Fibroblast of peridontal ligament (primary cell): Measurements from ENCODE around the gene LCN6.
"Not testable (repeated sequence)": the region's sequence is repeated elsewhere in the genome, so short reads cannot be mapped to it uniquely, and the experiment has no call there.

Experiments used
- DNase-seq: peaks from one replicate; pipeline ENCODE4 v3.0.0-alpha.2; 2010; ENCODE audit errors: extremely low read depth

Gene LCN6

DNA sequence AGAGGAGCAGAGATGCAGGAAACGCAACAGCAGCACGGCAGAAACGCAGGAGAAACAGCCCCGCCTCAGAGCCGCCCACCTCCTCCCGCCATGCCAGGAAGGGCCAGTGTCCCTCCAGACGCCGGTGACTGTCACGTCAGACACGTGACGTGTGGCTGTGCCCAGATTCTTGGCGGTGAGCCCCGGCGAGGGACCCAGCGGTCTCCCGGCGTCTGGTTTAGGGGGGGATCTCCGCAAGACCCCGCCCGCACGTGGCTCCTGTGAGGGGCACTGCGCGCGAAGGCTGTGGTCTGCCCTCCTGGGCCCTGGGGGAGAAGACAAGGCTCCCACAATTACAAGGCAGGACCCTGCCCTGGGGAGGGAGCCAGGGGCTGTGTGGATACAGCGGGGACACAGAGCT lies 12.1 kb upstream of the LCN6 start:
- no peak for DNase-seq

DNA sequence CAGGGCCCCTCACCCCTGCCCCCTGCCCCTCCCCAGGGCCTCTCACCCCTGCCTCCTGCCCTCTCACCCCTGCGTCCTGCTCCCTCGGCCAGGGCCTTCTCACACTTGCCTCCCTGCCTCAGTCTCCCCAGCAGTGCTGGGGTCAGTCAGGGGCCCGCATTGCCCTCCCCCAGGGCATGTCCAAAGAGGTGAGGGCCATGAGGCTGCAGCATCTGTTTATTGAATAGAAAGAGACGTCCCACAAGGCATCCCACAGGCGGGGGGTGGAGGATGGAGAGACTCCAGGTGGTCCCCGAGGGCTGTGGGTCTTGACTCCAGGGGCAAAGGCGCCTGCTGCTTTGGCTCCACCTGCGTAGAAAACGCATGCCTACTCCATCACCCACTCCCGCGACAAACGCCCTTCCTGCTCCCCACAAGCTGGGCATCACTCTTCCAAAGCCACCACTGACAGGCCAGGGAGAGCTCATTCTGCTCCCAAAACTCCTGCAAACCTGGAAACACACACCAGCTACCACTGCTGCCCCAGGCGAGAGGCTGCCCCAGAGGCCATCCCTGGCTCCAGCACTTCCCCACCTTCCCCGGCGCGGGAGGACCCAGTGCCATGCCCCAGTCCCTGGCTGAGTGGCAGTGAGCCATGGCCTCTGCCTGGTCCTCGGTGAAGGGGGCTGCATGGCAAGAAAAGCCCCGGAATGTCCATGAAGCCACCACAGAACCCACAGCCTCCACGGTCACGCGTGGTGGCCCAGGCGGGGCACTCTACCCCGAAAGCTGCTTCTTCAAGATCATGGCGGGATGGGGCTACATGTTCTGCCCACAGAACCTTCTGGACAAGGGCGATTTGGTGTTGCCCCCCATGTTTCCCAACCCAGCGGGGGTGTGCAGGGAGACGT lies 11.4 kb upstream of the LCN6 start:
- no peak for DNase-seq

DNA sequence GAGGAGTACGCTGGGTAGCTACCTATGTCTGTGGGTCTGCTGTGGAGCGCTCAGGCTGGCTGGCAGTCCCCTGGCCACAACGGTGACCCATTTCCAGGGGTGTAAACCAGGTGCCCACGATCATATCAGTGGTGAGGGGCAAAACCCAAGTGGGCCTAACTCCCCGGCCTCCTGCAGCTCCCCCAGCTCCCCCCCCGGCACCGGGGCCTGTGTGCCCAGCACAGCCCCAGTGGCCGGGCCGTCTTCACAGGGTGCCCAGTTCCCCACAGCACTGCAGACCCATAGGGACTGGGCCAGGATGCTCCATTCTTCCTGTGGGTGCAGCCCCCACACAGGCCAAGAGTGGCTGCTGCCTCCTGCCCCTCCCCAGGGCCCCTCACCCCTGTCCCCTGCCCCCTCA lies 10.7 kb upstream of the LCN6 start:
- no peak for DNase-seq

DNA sequence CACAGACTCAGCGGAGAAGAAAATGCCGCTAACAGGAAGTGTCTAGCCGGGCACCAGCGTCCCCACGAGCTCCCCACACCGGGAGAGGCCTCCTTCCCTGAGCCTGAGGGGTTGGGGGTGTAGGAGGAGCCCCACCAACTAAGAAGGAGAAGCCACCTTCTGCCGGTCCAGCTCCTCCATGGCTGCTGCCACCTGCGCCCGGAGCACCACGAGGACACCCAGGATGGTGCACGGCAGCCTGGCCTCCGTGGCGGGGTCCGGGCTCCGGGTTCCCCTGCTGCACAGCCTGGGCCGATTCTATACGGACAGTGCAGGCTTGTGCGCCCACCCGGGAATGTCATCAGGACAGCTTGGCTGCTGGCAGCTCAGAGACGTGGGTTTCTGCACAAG lies 9.4 kb upstream of the LCN6 start:
- DNase-seq = no peak

DNA sequence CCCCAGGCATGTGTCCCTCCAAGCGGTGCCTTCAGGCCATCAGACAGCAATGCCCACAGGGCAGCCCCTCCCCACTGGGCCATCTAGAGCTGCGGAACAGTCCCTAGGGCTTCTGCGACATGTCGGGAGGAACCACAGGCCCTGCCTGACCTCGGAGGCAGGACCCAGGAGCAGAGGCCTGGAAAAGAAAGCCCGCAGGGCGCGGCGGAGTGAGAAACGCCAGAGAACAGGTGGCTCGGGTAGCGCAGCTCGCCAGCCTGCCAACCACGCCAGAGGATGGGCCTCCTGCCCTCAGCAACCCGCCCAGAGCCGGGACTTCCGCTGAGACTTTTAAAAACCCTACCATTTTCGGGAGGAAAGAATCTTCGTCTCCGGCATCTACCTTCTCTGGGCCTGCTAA lies 9.0 kb upstream of the LCN6 start:
- no peak for DNase-seq

GRCh38 chr9:136756836-136757235 lies 8.5 kb upstream of the LCN6 start:
- no peak for DNase-seq

DNA sequence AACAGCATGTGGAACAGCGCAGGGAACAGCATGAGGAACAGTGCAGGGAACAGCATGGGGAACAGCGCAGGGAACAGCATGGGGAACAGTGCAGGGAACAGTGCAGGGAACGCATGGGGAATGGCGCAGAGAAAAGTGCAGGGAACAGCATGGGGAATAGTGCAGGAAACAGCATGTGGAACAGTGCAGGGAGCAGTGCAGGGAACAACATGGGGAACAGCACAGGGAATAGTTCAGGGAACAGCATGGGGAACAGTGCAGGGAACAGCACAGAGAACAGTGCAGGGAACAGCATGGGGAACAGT lies 7.8 kb upstream of the LCN6 start:
- DNase-seq = no peak

- DNase-seq = not testable (repeated sequence)
Measured at GRCh38 chr9:136755302-136756133, 7.2 kb upstream of the LCN6 start.

DNA sequence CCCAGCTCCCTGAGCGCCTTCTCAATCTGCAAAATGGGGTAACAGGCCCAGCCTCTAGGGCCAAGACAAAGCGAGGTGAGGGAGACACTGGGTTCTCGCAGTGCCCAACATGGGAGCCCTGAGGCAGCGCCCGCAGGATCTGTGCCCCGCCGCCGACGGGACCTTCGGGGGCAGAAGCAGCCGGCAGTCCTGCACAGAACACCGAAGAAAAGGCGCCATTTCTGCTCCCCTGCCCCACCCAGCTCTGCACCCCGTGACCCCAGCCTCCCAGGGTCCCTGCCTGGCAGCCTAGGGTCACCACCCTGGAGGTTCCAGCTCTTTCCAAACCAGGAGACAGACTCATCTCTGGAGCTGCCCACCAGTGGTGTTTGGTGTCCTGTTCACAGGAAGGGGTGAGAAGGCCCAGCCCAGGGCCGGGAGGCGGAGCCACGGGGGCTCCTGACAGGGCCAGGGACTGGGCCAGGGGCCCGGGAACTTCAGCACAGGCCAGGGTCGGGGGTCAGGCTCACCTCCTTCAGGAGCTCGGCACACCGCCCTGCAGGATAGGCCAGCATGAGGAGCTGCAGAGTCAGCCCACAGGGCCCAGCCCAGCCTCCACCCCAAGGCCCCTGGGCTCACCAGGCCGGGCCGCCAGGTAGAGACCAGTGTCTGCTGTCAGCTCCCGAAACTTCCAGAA lies 6.4 kb upstream of the LCN6 start:
- DNase-seq = no peak

DNA sequence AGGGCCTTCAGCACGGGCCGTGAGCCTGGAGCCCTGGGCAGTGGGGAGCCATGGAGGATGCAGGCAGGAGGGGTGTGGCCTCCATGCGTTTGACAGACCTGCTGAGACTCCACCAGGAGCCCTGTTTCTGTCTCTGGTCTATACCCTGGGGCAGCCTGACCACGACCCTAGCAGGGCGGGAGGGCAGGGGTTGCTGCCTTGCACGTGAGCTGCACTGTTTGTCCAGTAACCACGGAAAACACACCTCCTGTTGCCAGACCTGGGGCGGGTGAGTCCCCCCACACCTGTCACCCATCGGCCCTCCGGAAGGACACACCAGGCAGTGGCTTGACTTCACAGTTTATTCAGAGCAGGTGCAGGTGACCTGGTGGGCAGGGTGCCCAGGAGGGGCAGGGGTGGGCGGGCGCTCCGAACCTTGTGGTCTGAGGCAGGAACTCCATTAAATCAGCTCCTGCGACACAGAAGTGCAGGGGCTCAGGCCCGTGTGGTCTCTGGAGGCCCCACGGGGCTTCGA lies 5.8 kb upstream of the LCN6 start:
- DNase-seq = no peak

GRCh38 chr9:136753371-136754058 lies 5.2 kb upstream of the LCN6 start:
- DNase-seq = no peak

DNA sequence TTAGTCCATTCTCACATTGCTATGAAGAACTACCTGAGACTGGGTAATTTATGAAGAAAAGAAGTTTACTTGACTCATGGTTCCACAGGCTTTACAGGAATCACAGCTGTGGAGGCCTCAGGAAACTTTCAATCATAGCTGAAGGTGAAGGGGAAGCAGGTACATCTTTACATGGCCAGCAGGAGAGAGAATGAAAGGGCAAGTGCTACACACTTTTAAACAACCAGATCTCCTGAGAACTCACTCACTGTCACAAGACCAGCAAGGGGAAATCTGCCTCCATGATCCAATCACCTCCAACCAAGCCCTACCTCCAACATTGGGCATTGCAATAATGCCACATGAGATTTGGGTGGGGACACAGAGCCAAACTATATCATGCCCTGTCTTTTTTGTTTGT lies 3.5 kb upstream of the LCN6 start:
- DNase-seq = no peak

DNA sequence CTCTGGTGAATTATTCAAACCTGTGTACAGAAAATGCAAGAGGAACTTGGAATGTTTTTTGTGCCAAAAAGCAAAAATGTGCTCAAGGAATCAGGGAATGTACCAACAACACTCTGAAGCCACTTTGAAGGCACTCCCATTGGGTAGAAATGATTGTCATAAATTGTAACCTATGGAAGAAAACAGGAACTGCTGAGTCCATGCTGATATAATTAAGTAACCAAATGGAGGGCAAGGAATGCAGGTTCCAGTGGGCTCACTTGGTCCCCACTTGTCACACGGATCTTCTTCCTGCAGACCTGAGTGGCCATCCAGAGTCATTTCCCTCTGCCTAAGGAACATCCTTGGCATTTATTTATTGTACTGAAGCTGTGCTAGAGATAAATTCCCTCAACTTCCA lies 2.9 kb upstream of the LCN6 start:
- DNase-seq = no peak

DNA sequence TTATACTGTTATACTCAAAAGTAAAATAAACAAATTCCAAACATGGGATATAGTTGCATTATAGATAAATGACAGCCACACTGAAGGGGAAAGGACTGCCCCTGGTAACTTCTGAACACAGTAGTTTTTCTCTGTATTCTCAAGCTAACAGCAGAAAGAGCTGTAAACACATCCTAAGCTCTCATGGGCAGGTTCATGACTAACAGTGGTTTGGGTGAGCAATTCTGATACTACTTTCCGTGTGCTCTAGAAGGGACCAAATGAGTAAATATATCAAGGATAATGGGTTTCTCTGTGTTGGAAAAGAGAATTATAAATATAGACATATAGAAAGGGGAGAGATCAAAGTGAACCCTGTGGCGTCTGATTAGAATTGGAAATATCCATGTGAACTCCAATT lies 2.2 kb upstream of the LCN6 start:
- DNase-seq = no peak

DNA sequence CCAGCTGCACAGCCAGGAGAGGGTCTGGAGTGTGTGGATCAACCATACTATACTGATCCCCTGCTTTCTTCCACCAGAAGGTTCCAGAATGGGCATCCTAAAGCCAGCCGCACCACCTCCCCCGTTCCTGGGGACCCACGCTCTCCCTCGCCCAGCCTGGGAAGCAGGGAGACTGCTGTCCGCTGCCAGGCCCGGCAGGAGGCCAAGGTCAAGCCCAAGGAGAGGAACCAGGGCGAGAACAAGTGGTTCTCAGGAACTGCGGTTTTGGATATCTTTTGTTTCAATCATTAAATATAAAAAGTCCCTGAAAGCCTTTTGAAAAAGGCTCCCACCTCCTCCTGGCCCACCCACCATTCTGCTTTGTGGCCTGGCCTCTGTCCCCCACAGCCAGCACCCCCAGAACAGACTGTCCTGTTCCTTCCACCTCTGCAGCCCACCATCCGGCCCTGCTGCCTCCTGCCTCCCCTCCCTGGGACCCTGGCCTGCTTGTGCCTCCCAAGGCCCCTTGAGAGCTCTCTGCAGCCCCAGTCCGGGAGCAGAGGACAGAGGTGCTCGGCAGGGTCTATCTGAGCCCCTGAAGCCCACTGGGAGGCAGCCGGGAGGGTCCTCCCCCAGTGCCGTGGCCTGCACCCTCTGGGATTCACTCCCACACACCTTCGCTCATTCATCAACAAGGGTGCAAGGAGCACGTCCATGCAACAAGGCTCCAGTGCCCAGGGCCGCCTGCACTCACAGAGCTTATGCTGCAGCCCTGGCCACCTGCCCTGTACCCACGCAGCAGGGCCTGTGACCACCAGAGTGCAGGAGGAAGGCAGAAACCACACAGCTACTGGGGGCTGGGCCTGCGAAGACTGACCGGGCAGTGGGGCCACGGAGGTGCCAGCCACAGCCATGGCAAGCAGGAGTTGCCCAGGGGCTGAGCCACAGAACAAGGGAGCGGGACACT lies 614 bp upstream of the LCN6 start:
- DNase-seq = no peak

DNA sequence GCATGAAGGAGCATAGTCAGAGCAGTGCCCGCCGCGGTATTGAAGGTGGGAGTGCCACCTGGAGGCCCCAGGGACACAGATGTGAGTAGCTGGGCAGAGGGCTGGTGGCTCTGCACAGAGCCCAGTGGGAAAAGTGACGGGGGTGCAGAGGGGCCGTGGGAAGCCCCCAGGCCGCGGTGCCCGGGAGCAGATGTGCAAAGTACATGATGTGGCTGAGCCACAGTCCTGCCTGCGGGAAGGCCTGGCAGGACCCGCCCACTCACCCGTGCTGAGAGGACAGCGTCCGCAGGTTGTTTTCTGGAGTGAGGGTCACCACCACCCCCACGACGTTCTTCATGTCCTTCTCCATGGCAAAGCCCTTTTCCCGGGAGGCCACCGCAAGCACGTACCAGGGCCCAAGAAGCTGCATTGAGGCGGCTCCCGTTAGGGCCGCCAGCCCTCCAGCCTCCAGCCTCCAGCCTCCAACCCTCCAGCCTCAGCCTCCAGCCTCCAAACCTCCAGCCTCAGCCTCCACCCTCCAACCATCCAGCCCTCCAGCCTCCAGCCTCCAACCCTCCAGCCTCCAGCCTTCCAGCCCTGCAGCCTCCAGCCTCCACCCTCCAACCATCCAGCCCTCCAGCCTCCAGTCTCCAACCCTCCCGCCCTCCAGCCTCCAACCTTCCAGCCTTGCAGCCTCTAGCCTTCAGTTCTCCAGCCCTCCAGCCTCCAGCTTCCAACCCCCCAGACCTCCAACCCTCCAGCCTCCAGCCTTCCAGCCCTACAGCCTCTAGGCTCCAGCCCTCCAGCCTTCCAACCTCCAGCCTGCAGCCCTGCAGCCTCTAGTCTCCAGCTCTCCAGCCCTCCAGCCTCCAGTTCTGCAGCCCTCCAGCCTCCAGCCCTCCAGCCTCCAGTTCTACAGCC lies 914 bp downstream of the LCN6 start:
- DNase-seq = no peak

DNA sequence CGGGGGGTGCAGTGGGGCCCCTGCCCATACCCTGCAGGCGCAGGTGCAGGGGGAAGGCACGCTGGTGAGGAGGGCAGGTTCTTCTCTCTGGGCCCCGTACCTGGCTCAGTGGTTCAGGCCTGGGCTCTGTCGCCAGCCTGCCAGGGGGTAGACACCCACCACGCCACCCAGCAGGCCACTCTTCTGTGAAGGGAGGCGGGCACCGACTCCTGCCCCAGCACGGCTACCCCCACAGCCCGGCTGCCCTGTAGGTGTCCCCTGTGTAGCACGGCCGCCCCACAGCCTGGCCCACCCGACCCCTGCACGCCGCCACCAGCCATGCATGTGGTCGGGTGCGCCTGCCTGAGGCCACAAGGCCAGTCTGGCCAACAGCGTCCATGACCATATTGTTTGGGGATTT lies 1.7 kb downstream of the LCN6 start:
- DNase-seq = no peak

DNA sequence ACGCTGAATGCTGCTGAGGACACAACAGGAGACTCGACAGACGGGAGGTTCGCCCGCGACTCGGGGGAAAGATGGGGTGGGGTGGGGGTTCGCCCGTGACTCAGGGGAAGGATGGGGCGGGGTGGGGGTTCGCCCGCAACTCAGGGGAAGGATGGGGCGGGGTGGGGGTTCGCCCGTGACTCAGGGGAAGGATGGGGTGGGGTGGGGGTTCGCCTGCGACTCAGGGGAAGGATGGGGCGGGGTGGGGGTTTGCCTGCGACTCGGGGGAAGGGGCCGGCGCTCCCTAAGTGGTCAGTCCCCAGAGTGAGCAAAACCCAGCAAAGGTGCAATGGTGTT lies 2.2 kb downstream of the LCN6 start:
- DNase-seq = no peak

DNA sequence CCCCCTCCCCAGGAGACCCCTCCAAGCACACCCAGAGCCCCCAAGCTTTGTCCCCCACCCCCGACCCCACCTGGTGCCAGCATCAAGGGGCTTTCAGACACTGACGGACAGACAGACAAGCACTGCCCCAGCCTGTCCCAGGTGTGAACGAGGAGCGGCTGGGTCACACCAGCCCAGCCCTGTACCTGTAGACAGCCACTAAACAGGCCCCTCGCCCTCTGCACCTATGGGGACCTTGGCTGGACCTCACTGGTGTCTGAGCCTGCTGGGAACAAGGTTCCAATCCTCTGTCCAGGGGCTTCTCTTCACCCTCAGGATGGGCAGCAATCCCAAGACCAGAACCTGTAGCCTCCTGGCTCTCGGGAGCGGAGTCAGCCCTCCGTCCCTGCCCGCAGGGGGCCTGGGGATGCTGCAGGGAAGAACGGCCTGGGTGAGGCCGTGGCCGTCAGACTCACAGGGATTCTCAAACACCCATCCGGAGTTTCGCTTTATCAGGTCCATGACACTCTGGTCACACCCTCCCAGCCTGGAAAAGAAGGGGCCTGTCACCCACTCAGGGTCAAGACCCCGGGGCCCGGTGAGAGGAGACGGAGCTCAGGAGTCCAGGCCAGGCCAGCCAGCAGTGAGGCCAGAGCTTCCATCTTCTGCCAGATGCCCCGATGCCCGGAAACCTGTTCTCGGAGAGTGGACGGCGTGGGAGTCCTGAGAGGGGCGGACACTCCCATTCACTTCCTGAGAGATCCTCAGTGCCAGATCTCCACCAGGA lies 2.8 kb downstream of the LCN6 start:
- DNase-seq = no peak
